Naive B cell (primary cell): ENCODE measurements around the gene FARP1. TPM values are rescaled to one million over a fixed set of nuclear protein-coding genes. Genes with fewer than 3 reads are reported as not detected.

Experiments used
- ATAC-seq, 2 donors: fragments of 150-1000 bp; cut with Tn5 transposase; 2 replicates each; pipeline ENCODE4 v1.10.0; 2021; ENCODE audit warnings: low read depth in 2 of 2, mild to moderate bottlenecking in 2 of 2, moderate library complexity in 2 of 2
- DNase-seq: peaks from one replicate; pipeline ENCODE4 v3.0.0; 2022
- H3K27ac Mint-ChIP-seq, 6 donors: one replicate each; pipeline ENCODE4 v1.8.0; 2020 to 2022; ENCODE audit warnings: mild to moderate bottlenecking in 6 of 6, mixed read lengths in 6 of 6, moderate library complexity in 5 of 6, inconsistent platforms in 2 of 6
- H3K27me3 Mint-ChIP-seq, 3 donors: one replicate each; pipeline ENCODE4 v1.8.0; 2021 to 2022; ENCODE audit warnings: mixed read lengths in 3 of 3, mild to moderate bottlenecking in 1 of 3
- H3K36me3 Mint-ChIP-seq, 2 donors: one replicate each; pipeline ENCODE4 v1.8.0; 2020 to 2022; ENCODE audit warnings: mixed read lengths in 2 of 2, inconsistent platforms in 1 of 2, mild to moderate bottlenecking in 1 of 2
- H3K4me1 Mint-ChIP-seq, 3 donors: one replicate each; pipeline ENCODE4 v1.8.0; 2020 to 2022; ENCODE audit warnings: mixed read lengths in 3 of 3, inconsistent platforms in 1 of 3, mild to moderate bottlenecking in 1 of 3, moderate library complexity in 1 of 3
- H3K4me3 Mint-ChIP-seq, 8 donors: one replicate each; pipeline ENCODE4 v1.8.0; 2020 to 2022; ENCODE audit warnings: mild to moderate bottlenecking in 8 of 8, mixed read lengths in 8 of 8, moderate library complexity in 8 of 8, inconsistent platforms in 2 of 8
- H3K9me3 Mint-ChIP-seq, 7 donors: one replicate each; pipeline ENCODE4 v1.8.0; 2020 to 2022; ENCODE audit warnings: mixed read lengths in 7 of 7, mild to moderate bottlenecking in 5 of 7, inconsistent platforms in 2 of 7, moderate library complexity in 1 of 7
- polyA plus RNA-seq, 6 donors: library from polyadenylated mRNA; unstranded; fragments of 300-500 nt; fragmentation: Illumina TruSeq; gene quantifications; one replicate each; pipeline ENCODE4 v1.2.3, GENCODE V29; 2021; ENCODE audit warnings: low read depth in 6 of 6

Gene FARP1
- polyA plus RNA-seq, 6 donors from 2014 or later, result 0.44 to 1.2 (median 0.86) TPM; not detected in 1

DNA sequence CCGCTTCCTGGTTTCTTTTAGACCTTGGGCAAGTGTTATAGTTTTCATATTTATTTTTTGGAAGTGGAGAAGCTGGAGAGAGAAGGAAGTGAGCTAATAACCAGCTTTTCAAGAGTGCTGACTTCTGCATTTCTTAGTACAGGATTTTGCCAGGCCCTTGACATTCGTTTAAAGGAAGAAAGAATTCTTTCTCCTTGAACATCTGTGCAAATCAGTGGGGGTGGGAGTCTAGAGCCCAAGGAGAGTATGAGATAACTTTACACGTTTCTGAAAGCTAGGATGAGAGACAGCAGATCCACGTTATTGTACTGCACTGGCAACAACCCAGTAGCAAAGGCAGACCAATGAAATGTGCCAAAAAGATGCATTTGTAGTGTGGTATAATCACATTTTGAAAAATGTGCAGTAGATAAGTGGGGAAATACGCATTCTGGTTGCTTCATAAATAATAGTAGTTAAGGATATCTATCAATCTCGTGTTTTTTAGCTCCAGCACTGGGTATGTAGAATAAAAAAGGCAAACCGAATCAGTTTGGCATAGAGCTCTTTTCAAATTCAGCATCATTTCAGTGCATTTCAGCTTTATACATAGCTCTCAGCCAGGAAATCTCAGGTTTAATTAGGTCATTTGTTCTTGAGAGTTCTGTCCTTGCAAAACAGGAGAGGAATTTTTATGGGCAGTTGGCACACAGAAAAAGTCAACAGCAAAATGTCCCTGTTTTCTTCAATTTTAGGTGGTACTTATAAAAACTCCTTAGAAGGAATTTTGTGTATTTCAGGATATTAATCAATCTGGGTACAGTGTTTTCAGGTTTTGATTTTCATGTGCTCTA, 29.9 kb downstream of the FARP1 start:
- Mint-ChIP-seq H3K27me3 (peaks cover 6 to 37% (median 22%) of the 10 kb centered on the region in 3 donors), H3K27ac (no peak overlapping the region), H3K4me1 (no peaks in the 10 kb centered on the region), H3K4me3 (no peak overlapping the region), H3K36me3 (no peaks in the 10 kb centered on the region), H3K9me3 (peaks cover 0 to 4% (median 0%) of the 10 kb centered on the region in 7 donors)
- ATAC-seq (no peak), DNase-seq (no peak)

GRCh38 chr13:98173431-98174152, 30.7 kb downstream of the FARP1 start:
- no peaks in the 10 kb centered on the region for H3K4me1 Mint-ChIP-seq
- H3K4me3 Mint-ChIP-seq, result no peak overlapping the region
- no peak overlapping the region for H3K27ac Mint-ChIP-seq
- H3K27me3 Mint-ChIP-seq, result peaks cover 2 to 32% (median 22%) of the 10 kb centered on the region in 3 donors
- DNase-seq, result no peak
- no peaks in the 10 kb centered on the region for H3K36me3 Mint-ChIP-seq
- H3K9me3 Mint-ChIP-seq, result peaks cover 0 to 4% (median 0%) of the 10 kb centered on the region in 7 donors
- no peak for ATAC-seq

DNA sequence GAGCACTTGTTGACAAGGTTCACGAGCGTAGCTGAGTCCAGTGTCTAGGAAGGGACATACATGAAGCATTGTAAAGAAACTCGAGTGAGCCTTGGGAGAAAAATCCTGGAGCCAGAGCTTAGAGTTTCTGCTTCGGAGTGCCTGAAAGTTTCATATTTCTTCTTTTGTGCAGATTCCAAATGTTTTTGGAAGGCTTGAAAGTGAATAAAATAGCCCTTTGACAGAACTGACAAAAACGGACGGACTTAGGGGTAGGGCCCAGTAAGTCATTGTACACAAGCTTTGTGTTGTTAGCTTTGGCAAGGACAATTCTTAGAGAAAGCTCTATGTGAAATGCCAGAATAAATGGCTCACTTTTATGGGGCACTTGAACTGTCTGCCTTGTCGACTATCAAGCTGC, 31.4 kb downstream of the FARP1 start:
- no peak for DNase-seq
- no peaks in the 10 kb centered on the region for H3K36me3 Mint-ChIP-seq
- no peak for ATAC-seq
- no peaks in the 10 kb centered on the region for H3K4me1 Mint-ChIP-seq
- H3K27ac Mint-ChIP-seq, result no peak overlapping the region
- H3K27me3 Mint-ChIP-seq, result peaks cover 0 to 25% (median 22%) of the 10 kb centered on the region in 3 donors
- H3K4me3 Mint-ChIP-seq, result no peak overlapping the region
- H3K9me3 Mint-ChIP-seq, result peaks cover 0 to 4% (median 0%) of the 10 kb centered on the region in 7 donors

- no peak for ATAC-seq
- Mint-ChIP-seq H3K9me3 (peaks cover 0 to 6% (median 0%) of the 10 kb centered on the region in 7 donors), H3K4me1 (no peaks in the 10 kb centered on the region), H3K27me3 (peaks cover 0 to 22% (median 22%) of the 10 kb centered on the region in 3 donors), H3K4me3 (no peak overlapping the region), H3K27ac (no peak overlapping the region), H3K36me3 (no peaks in the 10 kb centered on the region)
- no peak for DNase-seq
Observed at GRCh38 chr13:98175043-98175442, 32.1 kb downstream of the FARP1 start.

- peaks cover 0 to 22% (median 19%) of the 10 kb centered on the region in 3 donors for H3K27me3 Mint-ChIP-seq
- H3K27ac Mint-ChIP-seq, result no peak overlapping the region
- no peak overlapping the region for H3K4me3 Mint-ChIP-seq
- DNase-seq, result no peak
- H3K36me3 Mint-ChIP-seq, result no peaks in the 10 kb centered on the region
- no peaks in the 10 kb centered on the region for H3K4me1 Mint-ChIP-seq
- no peak for ATAC-seq
- peaks cover 0 to 13% (median 0%) of the 10 kb centered on the region in 7 donors for H3K9me3 Mint-ChIP-seq
Observed at GRCh38 chr13:98175823-98176222, 32.9 kb downstream of the FARP1 start.

DNA sequence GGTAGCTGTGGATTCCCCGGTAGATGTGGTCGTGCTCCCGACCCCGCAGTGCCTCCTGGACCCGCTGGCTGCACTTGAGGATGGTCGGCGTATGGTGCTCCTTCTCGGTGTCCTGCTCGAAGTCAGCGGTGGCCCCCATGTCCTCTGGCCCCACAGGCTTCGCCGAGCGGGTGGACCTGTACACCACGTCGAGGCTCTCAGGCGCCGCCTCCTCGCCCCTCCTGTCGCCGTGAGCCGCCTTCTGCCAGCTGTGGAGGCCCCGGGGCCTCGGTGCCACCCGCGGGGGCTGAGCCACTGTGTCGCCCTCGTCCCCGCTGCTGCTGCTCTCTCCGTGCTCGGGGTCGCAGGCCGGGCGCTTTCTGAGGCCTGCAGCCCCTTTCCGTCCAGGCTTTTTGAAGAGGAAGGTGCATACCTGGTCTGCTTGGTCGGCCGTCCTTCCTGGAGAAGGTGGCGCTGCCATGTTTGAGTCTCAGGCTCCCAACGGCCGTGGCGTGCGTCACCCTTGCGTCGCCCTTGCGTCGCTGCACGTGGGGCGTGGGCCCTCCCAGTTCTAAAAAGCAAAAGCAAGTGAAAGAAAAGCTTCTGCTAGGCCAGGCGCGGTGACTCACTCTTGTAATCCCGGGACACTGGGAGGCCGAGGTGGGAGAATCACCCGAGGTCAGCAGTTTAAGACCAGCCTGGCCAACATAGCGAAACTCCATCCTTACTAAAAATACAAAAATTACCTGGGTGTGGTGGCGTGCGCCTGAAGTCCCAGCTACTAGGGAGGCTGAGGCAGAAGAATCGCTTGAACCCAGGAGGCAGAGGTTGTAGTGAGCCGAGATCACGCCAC, 34.1 kb downstream of the FARP1 start, which contains the start of gene RNF113B:
Gene RNF113B, minus strand, starts transcription at position 493 of the 832 bp plus-strand sequence. Its CDS starts 33 bp downstream, at position 460.
- Mint-ChIP-seq H3K4me1 (no peaks in the 10 kb centered on the region), H3K27ac (no peak within 1 kb of the TSS), H3K4me3 (no peak within 1 kb of the TSS), H3K36me3 (no peaks in the 10 kb centered on the region), H3K9me3 (peaks cover 0 to 13% (median 0%) of the 10 kb centered on the region in 7 donors), H3K27me3 (peaks cover 0 to 17% (median 10%) of the 10 kb centered on the region in 3 donors)
- no peak for ATAC-seq
- no peak for DNase-seq

GRCh38 chr13:98180092-98180491, 37.2 kb downstream of the FARP1 start:
- no peaks in the 10 kb centered on the region for H3K36me3 Mint-ChIP-seq
- H3K9me3 Mint-ChIP-seq, result peaks cover 0 to 13% (median 0%) of the 10 kb centered on the region in 7 donors

DNA sequence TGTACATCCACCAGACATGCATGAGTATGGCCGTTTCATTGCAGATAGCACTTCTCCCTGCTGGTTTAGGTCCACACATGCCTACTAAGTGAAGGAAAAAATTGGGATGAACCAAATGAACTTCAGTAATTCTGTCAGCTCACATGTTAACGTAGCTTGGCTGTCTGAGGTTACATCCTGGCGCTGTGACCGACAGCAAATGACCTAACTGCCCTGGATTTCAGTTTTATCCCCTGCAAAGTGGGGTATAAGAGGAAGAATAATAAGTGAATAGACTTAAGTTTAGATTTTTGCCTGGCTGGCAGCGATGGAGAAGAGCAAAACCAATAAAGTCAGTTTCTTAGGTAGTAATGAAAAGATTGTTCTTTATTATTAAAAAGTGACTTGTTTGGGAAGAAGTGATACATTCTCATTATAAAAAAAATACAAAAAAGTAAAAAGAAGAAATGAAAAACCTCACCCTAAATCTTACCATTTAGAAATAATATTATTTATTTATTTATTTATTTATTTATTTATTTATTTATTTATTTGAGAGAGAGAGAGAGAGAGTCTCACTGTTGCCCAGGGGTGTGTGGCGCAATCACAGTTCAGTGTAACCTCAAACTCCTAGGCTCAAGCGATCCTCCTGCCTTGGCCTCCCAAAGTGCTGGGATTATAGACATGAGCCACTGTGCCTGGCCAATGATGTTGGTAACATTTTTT, 38.4 kb downstream of the FARP1 start:
- no peaks in the 10 kb centered on the region for H3K36me3 Mint-ChIP-seq
- H3K4me1 Mint-ChIP-seq, result no peaks in the 10 kb centered on the region
- H3K9me3 Mint-ChIP-seq, result peaks cover 0 to 13% (median 0%) of the 10 kb centered on the region in 7 donors
- no peak overlapping the region for H3K4me3 Mint-ChIP-seq
- DNase-seq (no peak), ATAC-seq (no peak)
- no peak overlapping the region for H3K27ac Mint-ChIP-seq
- H3K27me3 Mint-ChIP-seq, result peaks cover 0 to 7% (median 4%) of the 10 kb centered on the region in 3 donors

More at GRCh38 chr13:98180092-98180491, 37.2 kb downstream of the FARP1 start:
- Mint-ChIP-seq H3K4me1 (no peaks in the 10 kb centered on the region), H3K27me3 (peaks cover 0 to 7% (median 0%) of the 10 kb centered on the region in 3 donors), H3K27ac (peak overlapping the region in 1 of 6 donors; percentile 39), H3K4me3 (no peak overlapping the region)
- no peak for ATAC-seq
- no peak for DNase-seq

DNA sequence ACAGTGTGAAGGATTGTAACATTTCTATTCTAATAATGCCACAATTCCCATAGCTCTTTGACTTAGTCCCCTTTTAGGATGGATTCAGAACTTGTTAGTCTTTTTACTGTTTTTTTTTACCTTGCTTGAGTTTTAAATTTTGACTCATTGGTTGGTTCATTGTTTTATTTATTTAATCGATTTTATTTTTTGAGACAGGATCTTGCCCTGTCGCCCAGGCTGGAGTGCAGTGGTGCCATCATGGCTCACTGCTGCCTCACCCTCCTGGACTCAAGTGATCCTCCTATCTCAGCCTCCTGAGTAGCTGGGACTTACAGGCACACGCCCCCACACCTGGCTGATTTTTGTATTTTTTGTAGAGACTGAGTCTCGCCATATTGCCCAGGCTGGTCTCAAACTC, 39.3 kb downstream of the FARP1 start:
- no peak for ATAC-seq
- peaks cover 0 to 13% (median 1%) of the 10 kb centered on the region in 7 donors for H3K9me3 Mint-ChIP-seq
- peaks cover 0 to 8% (median 8%) of the 10 kb centered on the region in 3 donors for H3K27me3 Mint-ChIP-seq
- no peak overlapping the region for H3K4me3 Mint-ChIP-seq
- H3K36me3 Mint-ChIP-seq, result no peaks in the 10 kb centered on the region
- no peak overlapping the region for H3K27ac Mint-ChIP-seq
- DNase-seq, result no peak
- H3K4me1 Mint-ChIP-seq, result no peaks in the 10 kb centered on the region

DNA sequence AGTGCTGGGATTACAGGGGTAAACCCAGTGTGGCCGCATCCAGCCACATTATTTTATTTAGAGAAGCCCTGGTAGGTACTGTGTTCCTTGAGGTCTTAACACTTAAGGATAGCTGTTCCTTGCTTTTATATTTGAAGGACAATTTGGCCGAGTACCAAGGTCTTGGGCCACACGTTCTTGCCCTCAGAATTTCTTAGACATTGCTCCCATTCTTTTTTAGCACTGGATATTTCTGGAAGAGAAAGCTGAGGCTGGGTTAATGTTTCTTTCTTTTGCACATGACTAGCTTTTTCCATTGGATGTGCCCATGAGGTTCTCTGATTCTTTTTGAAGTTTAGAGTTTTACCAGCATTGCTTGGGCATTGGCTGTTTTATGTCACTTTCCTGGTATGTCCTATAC, 39.7 kb downstream of the FARP1 start:
- ATAC-seq, result no peak
- H3K27me3 Mint-ChIP-seq, result peaks cover 0 to 13% (median 8%) of the 10 kb centered on the region in 3 donors
- no peak overlapping the region for H3K4me3 Mint-ChIP-seq
- H3K4me1 Mint-ChIP-seq, result no peaks in the 10 kb centered on the region
- DNase-seq, result no peak
- H3K36me3 Mint-ChIP-seq, result no peaks in the 10 kb centered on the region
- H3K27ac Mint-ChIP-seq, result no peak overlapping the region
- peaks cover 0 to 11% (median 1%) of the 10 kb centered on the region in 7 donors for H3K9me3 Mint-ChIP-seq

GRCh38 chr13:98184792-98185191, 41.9 kb downstream of the FARP1 start:
- Mint-ChIP-seq H3K27me3 (peaks cover 0 to 13% (median 8%) of the 10 kb centered on the region in 3 donors), H3K9me3 (peaks cover 0 to 9% (median 1%) of the 10 kb centered on the region in 7 donors), H3K4me3 (no peak overlapping the region)

GRCh38 chr13:98187155-98187964, 44.5 kb downstream of the FARP1 start:
- H3K4me3 Mint-ChIP-seq, result no peak overlapping the region
- H3K36me3 Mint-ChIP-seq, result no peaks in the 10 kb centered on the region
- peak overlapping the region in 1 of 6 donors; percentile 3 for H3K27ac Mint-ChIP-seq
- peaks cover 0 to 4% (median 0%) of the 10 kb centered on the region in 7 donors for H3K9me3 Mint-ChIP-seq
- DNase-seq, result no peak
- ATAC-seq, result no peak
- H3K4me1 Mint-ChIP-seq, result no peaks in the 10 kb centered on the region
- peaks cover 0 to 9% (median 8%) of the 10 kb centered on the region in 3 donors for H3K27me3 Mint-ChIP-seq

More at GRCh38 chr13:98184792-98185191, 41.9 kb downstream of the FARP1 start:
- ATAC-seq (no peak), DNase-seq (no peak)
- Mint-ChIP-seq H3K36me3 (no peaks in the 10 kb centered on the region), H3K27ac (no peak overlapping the region), H3K4me1 (no peaks in the 10 kb centered on the region)
